GM21360 (cell line): ENCODE results near the gene SLC66A2.

ENCODE experiments used
- ATAC-seq: cut with Tn5 transposase; IDR thresholded peaks from one replicate; pipeline ENCODE4 v1.9.1; 2021; ENCODE audit warnings: mild to moderate bottlenecking, moderate library complexity; ENCODE audit not compliant: unreplicated experiment

The SLC66A2 gene

DNA sequence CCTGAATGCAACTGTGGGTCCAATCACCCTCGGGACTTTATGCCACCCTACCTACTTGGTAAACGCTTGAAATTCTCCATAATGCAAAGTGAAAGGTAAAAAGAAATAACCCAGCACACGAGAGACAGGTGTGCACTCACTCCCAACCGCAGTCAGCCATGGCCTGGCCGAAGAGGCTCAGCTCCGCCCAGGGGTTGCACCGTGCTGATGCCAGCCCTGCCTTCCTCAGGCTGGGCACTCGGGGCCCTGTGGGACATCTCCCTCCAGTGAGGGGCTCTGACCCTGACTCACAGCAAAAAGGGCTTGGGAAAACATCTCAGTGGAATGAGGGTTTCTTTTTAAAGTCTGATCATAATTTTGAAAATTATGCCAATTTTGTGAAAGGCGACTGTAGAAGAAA lies 13.3 kb downstream of the SLC66A2 start:
- no peak for ATAC-seq

DNA sequence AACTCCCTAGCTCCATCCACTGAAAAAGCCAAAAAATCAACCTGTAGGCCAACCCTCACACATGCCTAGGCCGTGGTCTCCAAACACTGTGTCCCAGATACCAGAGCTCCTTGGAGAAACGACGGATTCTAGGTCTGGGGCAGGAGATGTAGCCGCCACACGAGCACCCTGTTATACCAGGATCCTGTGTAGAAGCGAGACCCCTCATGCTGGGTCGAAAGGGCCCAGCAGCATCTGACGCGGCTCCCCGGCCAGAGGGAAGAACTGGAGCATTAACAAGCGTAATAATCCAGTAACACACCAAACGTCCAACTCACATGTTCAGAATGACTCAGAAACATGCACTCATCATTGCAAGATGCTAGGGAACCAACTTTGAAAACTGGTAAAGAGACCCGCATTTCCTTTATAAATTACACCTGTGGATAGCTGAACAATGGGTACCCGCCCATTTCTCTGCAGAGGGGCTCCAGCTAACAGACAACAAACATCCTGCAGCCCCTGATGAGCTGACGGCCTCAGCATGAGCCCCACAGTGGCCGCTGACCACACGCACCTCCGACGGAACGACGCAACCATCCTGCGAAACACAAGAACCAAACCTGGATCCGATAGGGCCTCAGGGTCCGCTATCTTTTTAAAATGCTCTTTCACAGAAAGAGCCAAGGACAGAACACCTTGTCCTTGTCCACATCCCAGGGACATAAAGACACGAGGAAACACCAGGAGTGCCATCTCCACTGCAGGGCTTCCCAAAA lies 14.2 kb downstream of the SLC66A2 start:
- no peak for ATAC-seq

DNA sequence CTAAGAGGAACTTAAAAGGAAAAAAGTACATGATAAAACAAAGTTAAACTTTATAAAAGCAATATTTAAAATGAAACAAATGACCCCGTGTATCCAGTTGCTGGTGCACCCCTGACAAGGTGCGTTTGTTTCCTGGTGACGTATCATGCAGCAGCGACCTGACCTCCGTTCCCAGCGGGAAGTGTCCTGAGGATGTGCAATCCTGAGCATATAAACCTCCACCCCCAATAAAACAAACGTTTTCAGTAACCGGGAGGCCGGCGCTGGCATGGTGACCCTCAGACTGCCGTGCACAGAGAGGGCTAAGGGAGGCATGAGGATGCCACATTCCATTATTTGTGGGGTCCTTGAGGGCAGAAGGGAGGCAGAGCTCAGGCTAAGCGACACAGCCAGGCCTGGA lies 14.8 kb downstream of the SLC66A2 start:
- ATAC-seq = no peak

DNA sequence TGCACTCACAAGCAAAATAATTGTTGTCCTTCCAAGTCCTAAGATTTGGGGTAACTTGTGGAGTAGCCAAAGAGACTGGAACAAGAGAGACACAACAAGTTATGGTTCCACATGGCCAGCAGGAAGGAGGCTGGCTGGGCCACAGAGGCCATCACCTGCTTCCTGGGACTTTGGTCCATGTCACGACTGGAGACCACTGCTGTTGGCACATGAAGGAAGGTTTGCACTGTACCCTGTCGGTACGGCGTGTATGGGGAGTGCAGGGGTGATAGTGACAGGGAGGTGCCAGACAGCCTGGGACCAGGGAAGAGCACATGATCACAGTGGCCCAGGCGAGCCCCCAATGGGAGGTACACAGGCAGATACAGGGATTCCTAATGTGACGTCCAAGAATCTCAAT lies 15.5 kb downstream of the SLC66A2 start:
- ATAC-seq = no peak

DNA sequence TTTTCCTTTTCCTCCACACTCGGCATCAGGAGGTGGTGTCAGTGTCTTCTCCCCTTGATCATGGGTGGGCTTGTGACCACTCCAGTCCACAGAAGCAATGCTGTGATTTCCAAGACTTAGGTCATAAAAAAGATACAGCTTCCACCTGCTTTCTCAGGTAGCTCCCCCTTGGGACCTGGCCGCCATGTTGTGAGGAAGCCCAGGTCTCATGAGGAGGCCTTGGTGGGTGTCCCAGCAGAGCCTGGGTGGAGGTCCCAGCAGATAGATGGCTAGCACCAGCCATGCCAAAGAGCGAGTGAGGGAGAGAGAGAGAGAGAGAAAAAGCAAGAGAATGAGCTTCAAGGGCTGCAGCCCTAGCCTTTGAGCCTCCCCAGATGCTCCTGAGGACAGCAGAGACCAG lies 16.0 kb downstream of the SLC66A2 start:
- no peak for ATAC-seq

DNA sequence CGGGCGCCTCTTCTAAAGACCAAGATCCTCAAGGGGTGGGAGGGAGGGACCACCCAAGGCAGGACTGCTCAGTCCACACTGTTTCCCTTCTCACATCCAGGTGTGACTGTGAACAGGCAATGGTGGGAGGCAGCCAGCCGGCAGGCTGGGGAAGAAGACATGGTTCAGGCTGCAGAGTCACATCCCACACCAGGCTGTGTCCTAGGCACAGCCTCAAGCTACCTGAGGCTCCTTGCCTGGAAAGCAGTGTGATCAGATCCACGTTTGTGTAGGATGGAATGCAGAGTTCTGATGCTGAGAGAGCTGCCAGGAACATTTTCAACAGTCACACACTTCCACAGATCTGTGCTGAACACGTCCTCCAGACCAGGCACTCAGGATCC lies 16.4 kb downstream of the SLC66A2 start:
- no peak for ATAC-seq

DNA sequence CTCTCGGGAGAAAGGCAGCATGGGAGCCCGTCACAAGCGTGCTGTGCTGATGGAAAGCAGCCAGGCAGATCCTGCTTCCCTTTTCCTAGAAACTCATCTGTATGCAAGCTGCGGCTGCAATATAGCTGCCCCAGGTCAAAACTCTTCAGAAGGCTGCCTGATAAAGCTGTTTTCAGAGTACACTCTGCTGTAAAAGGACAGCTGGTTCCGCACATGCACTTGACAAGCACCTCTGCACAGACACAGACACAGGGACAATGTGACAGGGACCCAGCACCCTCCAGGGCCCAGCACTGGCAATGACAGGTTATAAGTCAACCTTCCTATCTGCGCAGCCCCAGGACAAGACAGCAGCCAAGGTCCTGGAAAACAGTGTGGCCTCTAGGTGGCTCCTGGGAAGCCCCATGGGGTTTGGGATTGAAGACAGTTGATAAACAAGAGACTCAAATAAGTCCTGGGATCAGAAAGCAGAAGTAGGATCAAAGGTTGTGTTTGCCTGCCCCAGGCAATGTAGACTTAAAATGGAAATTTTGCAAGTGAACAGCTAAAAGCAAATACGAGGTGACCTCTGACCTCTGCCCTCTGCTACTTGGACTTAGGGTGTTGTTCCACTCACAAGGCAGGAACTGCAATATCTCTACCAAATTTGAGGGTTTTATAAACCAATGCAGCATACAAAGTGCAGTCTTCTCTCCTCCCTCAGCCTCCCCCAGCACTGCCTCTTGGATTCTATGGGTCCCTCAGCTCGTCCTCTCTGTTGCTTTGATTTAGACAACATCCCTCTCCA lies 16.9 kb downstream of the SLC66A2 start:
- no peak for ATAC-seq

DNA sequence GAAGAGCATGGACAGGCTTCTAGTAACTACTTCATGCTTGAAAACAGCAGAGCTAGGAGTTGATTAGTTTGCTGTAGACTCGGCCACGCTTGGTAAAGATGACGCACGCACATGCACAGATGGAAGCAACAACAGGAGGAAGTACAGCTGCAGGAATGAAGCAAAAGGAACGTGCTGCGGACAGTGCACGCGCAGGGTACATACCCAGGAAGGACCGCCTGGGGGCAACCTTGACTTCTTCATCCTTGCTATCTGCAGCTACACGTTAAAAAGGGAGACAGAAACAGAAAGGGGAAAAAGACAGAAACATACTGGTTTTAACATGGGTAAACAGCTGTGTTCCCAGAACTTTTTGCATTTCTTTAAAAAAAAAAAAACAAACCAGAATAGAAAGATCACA lies 17.7 kb downstream of the SLC66A2 start:
- ATAC-seq = no peak

DNA sequence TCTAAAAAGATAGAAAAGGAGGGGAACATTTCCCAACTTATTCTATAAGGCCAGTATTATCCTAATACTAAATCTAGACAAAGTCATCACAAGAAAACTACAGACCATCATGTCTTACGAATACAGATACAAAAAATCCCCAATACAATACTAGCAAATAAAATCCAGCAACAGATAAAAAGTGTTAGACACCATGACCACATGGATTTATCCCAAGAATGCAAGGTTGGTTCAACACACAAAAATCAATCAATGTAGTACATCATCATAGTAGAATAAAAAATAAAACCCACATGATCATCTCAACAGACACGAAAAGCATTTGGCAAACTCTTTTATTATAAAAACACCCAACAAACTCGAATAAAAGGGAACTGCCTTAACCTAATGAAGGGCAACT lies 18.5 kb downstream of the SLC66A2 start:
- ATAC-seq = no peak

DNA sequence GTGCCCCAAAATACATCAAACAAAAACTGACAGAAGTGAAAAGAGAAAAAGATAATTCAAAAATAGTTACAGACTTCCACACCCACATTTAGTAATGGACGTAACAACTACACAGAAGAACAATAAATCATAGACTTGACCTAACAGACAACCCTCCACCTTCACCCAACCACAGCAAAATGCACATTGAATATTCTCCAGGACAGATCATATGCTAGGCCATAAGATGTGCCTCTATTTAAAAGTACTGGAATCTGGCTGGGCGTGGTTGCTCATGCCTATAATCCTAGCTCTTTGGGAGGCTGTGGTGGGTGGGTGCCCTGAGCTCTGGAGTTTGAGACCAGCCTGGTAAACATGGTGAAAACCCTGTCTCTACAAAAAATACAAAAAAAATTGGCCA lies 20.0 kb downstream of the SLC66A2 start:
- ATAC-seq = no peak

DNA sequence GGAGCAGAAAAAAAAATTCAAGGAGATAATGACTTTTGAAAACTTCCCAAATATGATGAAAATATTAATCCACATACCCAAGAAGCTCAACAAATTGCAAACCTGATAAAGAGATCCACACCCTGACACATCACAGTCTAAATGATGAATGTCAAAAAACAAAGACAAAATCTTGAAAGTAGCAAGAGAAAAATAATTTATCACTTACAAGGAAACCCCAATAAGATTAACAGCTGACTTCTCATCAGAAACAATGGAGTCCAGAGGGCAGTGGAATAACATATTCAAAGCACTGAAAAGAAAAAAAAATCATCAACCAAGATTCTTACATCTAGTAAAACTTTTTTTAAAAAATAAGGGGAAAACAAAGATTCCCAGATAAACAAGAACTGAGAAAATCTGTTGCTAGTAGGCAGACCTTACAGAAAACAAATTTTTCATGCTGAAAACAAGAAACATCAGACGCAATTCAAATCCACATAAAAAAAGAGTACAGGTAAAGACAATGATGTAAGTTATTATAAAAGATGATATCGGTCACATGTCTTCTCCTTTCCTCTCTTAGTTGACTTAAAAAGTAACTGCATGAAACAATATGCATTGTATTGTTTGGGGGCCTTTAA lies 21.3 kb downstream of the SLC66A2 start:
- no peak for ATAC-seq

DNA sequence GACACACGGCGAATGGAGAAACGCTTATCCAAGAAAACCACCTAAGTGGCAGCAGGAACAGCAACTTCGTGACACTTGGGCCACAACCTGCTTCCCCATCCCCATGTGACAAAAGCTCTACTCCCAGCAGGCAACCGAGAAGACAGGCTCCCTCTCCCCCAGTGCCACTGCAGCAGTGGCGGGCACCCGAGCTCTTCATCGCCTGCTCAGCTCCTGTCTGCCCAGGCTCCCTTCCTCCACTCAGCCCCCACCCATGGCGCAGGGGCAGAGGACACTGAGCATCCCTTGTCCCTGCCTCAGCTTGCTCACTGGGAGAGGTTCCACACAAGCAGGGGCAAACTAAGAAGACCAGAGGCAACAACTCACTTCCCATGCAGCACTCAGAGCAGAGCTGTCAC lies 22.9 kb downstream of the SLC66A2 start:
- no peak for ATAC-seq

DNA sequence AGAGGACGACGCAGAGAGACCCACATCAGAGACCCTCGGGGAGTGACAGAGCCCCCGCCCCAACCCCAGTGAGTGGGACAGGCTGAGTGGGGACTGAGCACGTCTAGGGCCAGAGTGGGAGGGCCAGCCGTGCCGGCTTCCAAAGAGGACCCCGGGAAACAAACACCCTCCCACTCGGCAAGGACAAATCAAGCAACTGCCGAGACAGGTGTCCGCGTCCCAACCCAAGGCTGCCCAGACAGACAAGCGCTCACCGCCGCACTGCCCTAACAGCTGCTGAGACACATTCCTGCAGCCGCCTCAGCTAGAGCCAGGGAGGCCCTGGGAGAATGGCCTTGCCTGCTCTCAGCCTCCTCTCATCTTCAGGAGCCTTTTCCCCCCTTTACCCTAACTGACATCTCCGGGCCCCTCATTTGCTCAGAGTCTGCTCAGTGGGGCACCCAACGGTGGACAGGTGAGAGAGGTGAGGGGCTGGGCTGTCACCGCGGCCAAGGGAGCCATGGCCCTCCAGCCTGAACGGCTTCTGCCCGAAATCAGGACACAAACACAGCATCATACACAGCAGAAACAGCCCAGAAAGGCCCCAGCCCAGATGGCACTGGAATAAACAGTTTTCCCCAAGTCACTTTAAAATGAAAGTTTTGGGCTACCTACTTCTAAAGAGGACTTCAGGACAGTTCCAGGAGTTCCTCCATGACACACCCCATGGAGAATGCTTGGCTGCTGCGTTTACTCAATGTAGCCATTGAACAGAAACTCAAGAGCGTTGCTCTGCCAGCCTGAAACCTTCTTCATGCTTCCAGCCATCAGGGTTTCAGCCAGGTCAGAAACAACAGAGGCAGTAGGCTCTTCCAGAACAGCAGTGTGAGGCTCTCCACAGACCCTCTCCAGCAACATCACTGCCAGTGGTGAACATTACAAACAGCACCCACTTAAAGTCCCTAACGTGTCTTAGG lies 23.6 kb downstream of the SLC66A2 start:
- ATAC-seq = no peak

DNA sequence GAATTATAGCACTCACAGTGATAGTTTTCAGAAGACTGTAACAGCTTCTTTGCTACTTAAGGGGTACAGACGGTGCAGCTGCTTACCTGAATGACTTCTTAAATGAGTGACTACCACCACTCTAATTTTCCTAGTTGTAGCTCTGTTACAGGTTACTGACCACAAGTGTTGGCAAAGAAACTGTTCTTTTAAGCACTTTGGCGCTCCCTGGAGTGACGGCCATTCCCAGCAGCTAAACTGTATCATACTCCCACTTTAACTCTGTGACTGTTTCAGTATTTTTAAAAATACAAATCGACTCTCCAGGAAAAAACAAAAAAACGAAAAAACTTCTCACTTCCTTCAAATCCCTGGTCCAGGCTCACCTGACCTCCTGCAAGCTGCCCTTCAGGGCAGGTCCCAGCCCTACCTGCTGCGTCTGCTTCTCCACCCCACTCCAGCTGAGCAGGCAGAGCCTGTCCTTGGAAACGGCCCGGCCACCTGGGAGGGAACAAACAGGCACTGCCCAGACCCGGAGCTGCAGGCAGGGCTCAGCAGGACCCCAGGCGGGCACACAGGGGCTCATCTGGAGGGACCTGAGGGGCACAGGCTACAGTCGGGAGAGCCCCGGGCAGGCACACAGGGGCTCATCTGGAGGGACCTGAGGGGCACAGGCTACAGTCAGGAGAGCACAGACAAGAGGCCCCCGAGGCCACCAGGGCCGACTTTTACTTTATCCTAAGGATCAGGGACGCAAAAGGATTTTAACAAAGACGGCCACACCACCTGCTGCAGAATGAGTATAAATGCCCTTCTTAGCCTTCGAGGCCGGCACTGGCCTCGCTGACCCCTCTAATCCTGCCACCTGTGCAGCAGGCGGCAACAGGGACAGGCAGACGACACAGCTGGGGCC lies 24.5 kb downstream of the SLC66A2 start:
- no peak for ATAC-seq

DNA sequence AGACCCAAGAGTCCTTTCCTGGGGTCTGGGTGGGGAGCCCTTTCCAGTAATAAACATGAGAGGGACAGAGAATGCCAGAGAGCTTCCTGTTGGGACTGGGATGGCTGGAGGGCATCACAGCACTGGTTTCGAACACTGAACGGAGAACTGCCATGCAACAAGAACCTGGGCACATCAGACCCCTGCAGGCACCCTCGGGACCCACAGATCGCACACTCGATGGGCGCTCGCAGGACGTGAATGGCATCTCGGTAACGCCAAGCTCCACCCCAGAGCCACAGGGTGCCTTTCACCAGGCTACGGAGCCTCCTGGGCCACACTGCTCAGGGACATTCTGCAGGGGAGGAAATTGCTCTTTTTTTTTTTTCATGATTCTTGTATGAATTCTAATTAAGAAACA lies 25.1 kb downstream of the SLC66A2 start:
- ATAC-seq = no peak

DNA sequence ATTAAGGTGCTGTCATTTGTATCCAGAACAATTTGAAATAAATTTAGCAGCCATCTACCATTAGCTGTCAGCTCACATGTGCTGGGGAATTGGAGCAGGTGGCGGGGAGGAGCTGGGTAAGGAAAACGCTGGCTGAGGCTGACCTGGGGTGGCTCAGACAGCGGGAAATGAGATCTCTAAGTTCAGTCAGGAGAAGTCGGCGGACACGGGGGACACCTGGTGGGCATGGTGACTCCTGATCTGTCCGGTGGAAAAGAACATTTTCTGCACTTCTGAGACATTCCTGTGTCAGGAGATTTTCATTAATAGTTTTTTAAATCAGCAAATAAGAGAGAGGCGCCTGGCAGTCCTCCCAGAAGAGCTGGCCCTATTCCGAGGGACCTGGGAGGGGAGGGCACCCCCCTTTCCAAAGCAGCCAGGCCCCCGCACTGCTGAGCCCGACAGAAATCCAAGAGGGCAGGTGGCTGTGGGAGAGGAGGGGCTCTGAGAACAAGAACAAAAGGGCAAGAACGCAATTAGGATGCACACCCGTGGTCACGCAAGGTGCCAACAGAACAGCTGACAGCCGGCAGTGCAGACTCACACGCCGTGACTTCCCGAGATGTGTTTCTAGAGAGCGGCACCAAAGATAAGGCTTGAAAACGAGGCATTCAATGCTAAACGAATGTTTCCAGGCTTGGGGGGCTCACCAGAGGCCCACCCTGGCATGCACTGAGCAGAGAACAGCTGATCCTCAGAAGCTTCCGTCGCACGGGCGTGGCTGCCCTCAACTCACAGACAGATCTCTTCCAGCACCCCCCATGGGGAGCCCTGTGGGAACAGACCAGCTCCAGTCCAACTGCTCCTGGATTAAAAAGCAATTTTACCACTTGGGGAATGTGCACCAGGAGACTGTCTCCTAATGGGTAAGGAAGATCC lies 26.4 kb downstream of the SLC66A2 start:
- ATAC-seq = no peak

DNA sequence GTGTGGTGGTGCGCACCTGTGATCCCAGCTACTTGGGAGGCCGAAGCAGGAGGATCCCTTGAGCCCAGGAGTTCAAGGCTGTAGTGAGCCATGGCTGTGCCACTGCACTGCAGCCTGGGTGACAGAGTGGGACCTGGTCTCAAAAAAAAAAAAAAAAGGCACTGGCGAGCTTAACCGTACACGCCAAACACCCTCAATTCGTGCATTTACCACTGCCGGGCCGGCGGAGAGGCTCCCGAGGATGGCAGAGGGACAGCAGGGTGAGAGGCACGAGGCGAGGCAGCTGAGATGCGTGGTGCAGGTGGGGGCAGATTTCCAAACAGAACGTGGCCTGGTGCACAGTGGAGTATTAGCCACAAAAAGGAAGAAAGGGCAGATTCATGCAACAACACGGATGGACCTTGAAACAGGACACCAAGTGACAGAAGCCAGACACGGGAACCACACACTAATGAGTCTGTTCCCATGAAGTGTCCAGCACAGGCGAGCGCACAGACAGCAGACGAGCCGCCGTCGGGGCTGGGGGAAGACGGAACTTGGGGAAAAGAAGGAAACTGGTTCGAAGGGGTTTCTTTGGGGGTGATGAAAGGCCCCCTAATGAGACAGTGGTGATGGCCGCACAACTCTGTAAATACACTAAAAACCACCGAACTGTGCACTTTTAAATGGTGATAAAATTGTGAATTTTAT lies 27.4 kb downstream of the SLC66A2 start:
- ATAC-seq = no peak

DNA sequence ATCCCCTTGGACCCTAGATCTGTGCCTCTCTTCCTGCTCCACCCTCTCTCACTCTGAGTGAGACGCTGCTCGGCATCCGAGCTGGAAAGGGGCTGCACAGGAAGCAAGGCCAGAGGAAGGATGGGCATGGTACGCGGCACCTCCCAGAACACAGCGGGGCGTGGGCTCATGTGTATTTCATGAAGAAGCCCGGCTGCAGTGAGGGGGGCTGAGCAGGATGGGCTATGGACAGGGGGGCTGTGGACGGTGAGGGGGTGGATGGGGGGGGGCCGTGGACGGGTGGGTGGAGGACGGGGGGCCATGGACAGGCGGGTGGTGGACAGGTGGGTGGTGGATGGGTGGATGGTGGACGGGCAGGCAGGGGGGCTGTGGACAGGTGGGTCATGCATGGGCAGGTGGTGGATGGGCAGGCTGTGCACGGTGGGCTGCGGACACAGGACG lies 28.5 kb downstream of the SLC66A2 start:
- ATAC-seq = no peak
